WTC11 (cell line): Measurements from ENCODE around the gene VTI1A. TPM values are rescaled to one million over a fixed set of nuclear protein-coding genes. Genes with fewer than 3 reads are reported as not detected.

Source experiments
- ATAC-seq: fragments of 200-7000 bp; cut with Tn5 transposase; 2 replicates; pipeline ENCODE4 v1.10.0; 2021; ENCODE audit warnings: mild to moderate bottlenecking, moderate library complexity
- CTCF ChIA-PET: fragments of 300-600 bp; sonication (Branson Sonifier 250); formaldehyde crosslinking; loops from one replicate; lab custom pipeline; 2021; ENCODE audit warnings: antibody characterized with exemption; lab: Charles Lee
- POLR2A ChIA-PET: fragments of 350-600 bp; sonication (Branson Sonifier 250); formaldehyde crosslinking; loops from one replicate; lab custom pipeline; 2021; ENCODE audit warnings: antibody characterized with exemption; lab: Charles Lee
- DNase-seq: peaks from one replicate; pipeline ENCODE4 v3.0.0; 2021; ENCODE audit warnings: low spot score
- H3K27ac Mint-ChIP-seq: 2 replicates; pipeline ENCODE4 v1.8.0; 2021; ENCODE audit warnings: mixed read lengths
- H3K27me3 Mint-ChIP-seq: 2 replicates; pipeline ENCODE4 v1.8.0; 2021; ENCODE audit warnings: low read depth, mild to moderate bottlenecking, moderate library complexity, mixed read lengths
- H3K36me3 Mint-ChIP-seq: 2 replicates; pipeline ENCODE4 v1.8.0; 2021; ENCODE audit warnings: mixed read lengths
- H3K4me1 Mint-ChIP-seq: 2 replicates; pipeline ENCODE4 v1.8.0; 2022; ENCODE audit warnings: mixed read lengths
- H3K4me3 Mint-ChIP-seq: 2 replicates; pipeline ENCODE4 v1.8.0; 2021; ENCODE audit warnings: mild to moderate bottlenecking, moderate library complexity, mixed read lengths
- H3K9me3 Mint-ChIP-seq: 2 replicates; pipeline ENCODE4 v1.8.0; 2021; ENCODE audit warnings: mixed read lengths
- FOXK1 ChIP-seq: sonication (generic); formaldehyde crosslinking; IDR thresholded peaks from 2 replicates; pipeline ENCODE4 v1.8.0; 2022; ENCODE audit warnings: mild to moderate bottlenecking, moderate library complexity, missing genetic modification reagents
- KAT7 ChIP-seq: sonication (generic); formaldehyde crosslinking; IDR thresholded peaks from 2 replicates; pipeline ENCODE4 v1.8.1; 2023; ENCODE audit warnings: missing genetic modification reagents, mild to moderate bottlenecking, borderline replicate concordance
- OVOL2 ChIP-seq: fragments of 250-450 bp; sonication (Bioruptor Pico); IDR thresholded peaks from 2 replicates; pipeline ENCODE4 v1.9.0; 2021; ENCODE audit warnings: mild to moderate bottlenecking, borderline replicate concordance
- SMAD4 ChIP-seq: sonication (generic); formaldehyde crosslinking; IDR thresholded peaks from 2 replicates; pipeline ENCODE4 v1.8.0; 2022; ENCODE audit warnings: mild to moderate bottlenecking, missing genetic modification reagents
- SP1 ChIP-seq: sonication (generic); formaldehyde crosslinking; conservative IDR thresholded peaks from 2 replicates; pipeline ENCODE4 v1.8.1; 2022; ENCODE audit warnings: missing genetic modification reagents
- ZNF232 ChIP-seq: sonication (generic); formaldehyde crosslinking; IDR thresholded peaks from 2 replicates; pipeline ENCODE4 v1.8.0; 2022; ENCODE audit warnings: mild to moderate bottlenecking, missing genetic modification reagents
- total RNA-seq: library from RNA; stranded (reverse); gene quantifications from 3 replicates; pipeline ENCODE4 v1.2.3, GENCODE V29; 2021
- TF ChIP-seq, protein P1 (sequence below): sonication (generic); formaldehyde crosslinking; IDR thresholded peaks from 2 replicates; pipeline ENCODE4 v1.8.1; 2023; ENCODE audit warnings: mild to moderate bottlenecking, missing genetic modification reagents, borderline replicate concordance
- TF ChIP-seq, protein P2 (sequence below): sonication (generic); formaldehyde crosslinking; IDR thresholded peaks from 2 replicates; pipeline ENCODE4 v1.8.0; 2022; ENCODE audit warnings: mild to moderate bottlenecking, missing genetic modification reagents
- TF ChIP-seq, protein P3 (sequence below): fragments of 200-600 bp; IDR thresholded peaks from 2 replicates; pipeline ENCODE4 v1.8.0; 2022; ENCODE audit warnings: antibody characterized with exemption
- TF ChIP-seq, protein P4 (sequence below): sonication (generic); formaldehyde crosslinking; IDR thresholded peaks from 2 replicates; pipeline ENCODE4 v1.8.1; 2022; ENCODE audit warnings: mild to moderate bottlenecking, missing genetic modification reagents, moderate library complexity, borderline replicate concordance
- TF ChIP-seq, protein P5 (sequence below): sonication (generic); formaldehyde crosslinking; conservative IDR thresholded peaks from 2 replicates; pipeline ENCODE4 v1.8.1; 2022; ENCODE audit warnings: mild to moderate bottlenecking, missing genetic modification reagents
- TF ChIP-seq, protein P6 (sequence below): fragments of 250-450 bp; sonication (Bioruptor Pico); IDR thresholded peaks from 2 replicates; pipeline ENCODE4 v1.9.0; 2021; ENCODE audit warnings: mild to moderate bottlenecking
- TF ChIP-seq, protein P7 (sequence below): sonication (generic); formaldehyde crosslinking; IDR thresholded peaks from 2 replicates; pipeline ENCODE4 v1.8.1; 2023; ENCODE audit warnings: mild to moderate bottlenecking, moderate library complexity, missing genetic modification reagents
- TF ChIP-seq, protein P8 (sequence below): sonication (generic); formaldehyde crosslinking; IDR thresholded peaks from 2 replicates; pipeline ENCODE4 v1.8.0; 2022; ENCODE audit warnings: mild to moderate bottlenecking, missing genetic modification reagents

VTI1A gene
- total RNA-seq, 1 experiment from 2014 or later: 20.1 TPM

DNA sequence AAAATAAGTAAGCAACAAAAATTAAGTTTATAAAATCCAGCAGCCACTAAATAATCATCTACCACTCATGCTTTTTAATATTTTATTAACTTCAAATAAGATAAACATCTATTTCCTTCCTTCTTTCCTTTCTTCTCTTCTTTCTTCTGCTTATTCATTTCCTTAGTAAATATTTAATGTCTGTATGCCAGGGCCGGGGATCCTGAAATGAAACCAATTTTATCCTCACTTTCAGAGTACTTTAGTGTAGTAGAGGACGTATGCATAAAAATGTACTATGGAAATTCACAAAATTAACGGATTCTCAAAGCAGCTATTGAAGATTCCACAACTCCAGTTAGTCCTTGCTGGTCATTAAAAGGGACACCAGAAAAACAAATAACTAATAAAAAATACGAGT is 224.7 kb downstream of the VTI1A start (continued):
- TF ChIP-seq, protein P1, sequence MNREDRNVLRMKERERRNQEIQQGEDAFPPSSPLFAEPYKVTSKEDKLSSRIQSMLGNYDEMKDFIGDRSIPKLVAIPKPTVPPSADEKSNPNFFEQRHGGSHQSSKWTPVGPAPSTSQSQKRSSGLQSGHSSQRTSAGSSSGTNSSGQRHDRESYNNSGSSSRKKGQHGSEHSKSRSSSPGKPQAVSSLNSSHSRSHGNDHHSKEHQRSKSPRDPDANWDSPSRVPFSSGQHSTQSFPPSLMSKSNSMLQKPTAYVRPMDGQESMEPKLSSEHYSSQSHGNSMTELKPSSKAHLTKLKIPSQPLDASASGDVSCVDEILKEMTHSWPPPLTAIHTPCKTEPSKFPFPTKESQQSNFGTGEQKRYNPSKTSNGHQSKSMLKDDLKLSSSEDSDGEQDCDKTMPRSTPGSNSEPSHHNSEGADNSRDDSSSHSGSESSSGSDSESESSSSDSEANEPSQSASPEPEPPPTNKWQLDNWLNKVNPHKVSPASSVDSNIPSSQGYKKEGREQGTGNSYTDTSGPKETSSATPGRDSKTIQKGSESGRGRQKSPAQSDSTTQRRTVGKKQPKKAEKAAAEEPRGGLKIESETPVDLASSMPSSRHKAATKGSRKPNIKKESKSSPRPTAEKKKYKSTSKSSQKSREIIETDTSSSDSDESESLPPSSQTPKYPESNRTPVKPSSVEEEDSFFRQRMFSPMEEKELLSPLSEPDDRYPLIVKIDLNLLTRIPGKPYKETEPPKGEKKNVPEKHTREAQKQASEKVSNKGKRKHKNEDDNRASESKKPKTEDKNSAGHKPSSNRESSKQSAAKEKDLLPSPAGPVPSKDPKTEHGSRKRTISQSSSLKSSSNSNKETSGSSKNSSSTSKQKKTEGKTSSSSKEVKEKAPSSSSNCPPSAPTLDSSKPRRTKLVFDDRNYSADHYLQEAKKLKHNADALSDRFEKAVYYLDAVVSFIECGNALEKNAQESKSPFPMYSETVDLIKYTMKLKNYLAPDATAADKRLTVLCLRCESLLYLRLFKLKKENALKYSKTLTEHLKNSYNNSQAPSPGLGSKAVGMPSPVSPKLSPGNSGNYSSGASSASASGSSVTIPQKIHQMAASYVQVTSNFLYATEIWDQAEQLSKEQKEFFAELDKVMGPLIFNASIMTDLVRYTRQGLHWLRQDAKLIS (CRISPR knock-in tag): no peak
- TF ChIP-seq OVOL2 (CRISPR knock-in tag): no peak

DNA sequence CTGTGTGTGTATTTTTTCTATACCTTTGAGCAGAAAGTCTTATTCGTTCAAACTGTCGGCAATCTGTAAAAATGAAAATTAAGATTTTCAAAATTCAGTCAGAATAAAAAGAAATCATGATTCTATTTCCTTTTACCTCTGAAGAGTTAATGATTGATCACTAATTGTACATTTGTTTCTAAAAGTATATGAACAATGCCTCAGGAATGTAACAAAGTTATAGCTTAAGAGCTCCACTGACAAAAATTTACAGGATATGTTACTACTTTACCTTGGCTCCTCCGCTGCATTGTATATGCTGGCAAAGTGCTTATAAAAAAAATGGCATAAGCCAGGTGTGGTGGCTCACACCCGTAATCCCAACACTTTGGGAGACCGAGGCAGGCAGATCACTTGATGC is 225.7 kb downstream of the VTI1A start:
- no peaks in the 10 kb centered on the region for H3K36me3 Mint-ChIP-seq
- DNase-seq (no peak), ATAC-seq (no peak)
- H3K4me1 Mint-ChIP-seq: peaks cover 52% of the 10 kb centered on the region
- no peaks in the 10 kb centered on the region for H3K9me3 Mint-ChIP-seq
- H3K27ac Mint-ChIP-seq: no peak overlapping the region; the same call in 1 of the 2 replicates
- CTCF ChIA-PET: no interaction called here
- POLR2A ChIA-PET: no interaction called here
- no peak overlapping the region for H3K4me3 Mint-ChIP-seq
- TF ChIP-seq ZNF232 (CRISPR knock-in tag) (no peak), KAT7 (CRISPR knock-in tag) (no peak)
- TF ChIP-seq, protein P2, sequence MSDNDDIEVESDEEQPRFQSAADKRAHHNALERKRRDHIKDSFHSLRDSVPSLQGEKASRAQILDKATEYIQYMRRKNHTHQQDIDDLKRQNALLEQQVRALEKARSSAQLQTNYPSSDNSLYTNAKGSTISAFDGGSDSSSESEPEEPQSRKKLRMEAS (CRISPR knock-in tag): no peak
- TF ChIP-seq, protein P3, sequence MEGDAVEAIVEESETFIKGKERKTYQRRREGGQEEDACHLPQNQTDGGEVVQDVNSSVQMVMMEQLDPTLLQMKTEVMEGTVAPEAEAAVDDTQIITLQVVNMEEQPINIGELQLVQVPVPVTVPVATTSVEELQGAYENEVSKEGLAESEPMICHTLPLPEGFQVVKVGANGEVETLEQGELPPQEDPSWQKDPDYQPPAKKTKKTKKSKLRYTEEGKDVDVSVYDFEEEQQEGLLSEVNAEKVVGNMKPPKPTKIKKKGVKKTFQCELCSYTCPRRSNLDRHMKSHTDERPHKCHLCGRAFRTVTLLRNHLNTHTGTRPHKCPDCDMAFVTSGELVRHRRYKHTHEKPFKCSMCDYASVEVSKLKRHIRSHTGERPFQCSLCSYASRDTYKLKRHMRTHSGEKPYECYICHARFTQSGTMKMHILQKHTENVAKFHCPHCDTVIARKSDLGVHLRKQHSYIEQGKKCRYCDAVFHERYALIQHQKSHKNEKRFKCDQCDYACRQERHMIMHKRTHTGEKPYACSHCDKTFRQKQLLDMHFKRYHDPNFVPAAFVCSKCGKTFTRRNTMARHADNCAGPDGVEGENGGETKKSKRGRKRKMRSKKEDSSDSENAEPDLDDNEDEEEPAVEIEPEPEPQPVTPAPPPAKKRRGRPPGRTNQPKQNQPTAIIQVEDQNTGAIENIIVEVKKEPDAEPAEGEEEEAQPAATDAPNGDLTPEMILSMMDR: no peak
- TF ChIP-seq, all 79 proteins: peak for 0
- H3K27me3 Mint-ChIP-seq: no peaks in the 10 kb centered on the region

DNA sequence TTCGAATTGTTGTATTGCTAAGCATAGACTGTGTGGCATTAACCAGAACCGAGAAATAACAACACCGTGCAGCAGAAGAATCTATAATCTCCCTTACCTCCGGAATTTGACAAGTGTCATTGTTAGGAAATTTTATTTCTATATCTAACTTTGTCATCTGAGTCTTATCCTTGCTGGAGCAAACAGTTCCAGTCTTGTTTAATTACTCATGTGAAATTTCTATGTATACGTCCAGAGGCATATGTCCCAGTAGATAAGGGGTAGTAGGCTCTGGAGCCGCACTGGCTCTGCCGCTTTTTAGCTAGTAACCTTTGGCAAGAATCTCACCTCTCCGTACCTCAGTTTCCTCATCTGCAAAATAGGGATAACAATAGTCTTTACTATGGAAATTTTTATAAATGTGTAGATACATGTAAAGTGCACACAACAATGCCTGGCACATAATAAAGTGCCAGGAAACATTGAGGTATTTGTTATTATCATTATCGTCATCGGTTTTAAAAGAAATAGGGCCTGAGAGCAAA is 228.6 kb downstream of the VTI1A start:
- Mint-ChIP-seq H3K27me3 (no peaks in the 10 kb centered on the region), H3K4me1 (peaks cover 51% of the 10 kb centered on the region), H3K27ac (no peak overlapping the region), H3K36me3 (no peaks in the 10 kb centered on the region), H3K4me3 (no peak overlapping the region), H3K9me3 (no peaks in the 10 kb centered on the region)
- ATAC-seq (no peak), DNase-seq (no peak)
- CTCF ChIA-PET: no interaction called here
- POLR2A ChIA-PET: no interaction called here
- TF ChIP-seq, protein P4, sequence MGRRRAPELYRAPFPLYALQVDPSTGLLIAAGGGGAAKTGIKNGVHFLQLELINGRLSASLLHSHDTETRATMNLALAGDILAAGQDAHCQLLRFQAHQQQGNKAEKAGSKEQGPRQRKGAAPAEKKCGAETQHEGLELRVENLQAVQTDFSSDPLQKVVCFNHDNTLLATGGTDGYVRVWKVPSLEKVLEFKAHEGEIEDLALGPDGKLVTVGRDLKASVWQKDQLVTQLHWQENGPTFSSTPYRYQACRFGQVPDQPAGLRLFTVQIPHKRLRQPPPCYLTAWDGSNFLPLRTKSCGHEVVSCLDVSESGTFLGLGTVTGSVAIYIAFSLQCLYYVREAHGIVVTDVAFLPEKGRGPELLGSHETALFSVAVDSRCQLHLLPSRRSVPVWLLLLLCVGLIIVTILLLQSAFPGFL (CRISPR knock-in tag): no peak
- TF ChIP-seq SP1: no peak
- TF ChIP-seq FOXK1: no peak
- TF ChIP-seq, protein P5, sequence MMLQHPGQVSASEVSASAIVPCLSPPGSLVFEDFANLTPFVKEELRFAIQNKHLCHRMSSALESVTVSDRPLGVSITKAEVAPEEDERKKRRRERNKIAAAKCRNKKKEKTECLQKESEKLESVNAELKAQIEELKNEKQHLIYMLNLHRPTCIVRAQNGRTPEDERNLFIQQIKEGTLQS (CRISPR knock-in tag): no peak
- TF ChIP-seq, protein P6, sequence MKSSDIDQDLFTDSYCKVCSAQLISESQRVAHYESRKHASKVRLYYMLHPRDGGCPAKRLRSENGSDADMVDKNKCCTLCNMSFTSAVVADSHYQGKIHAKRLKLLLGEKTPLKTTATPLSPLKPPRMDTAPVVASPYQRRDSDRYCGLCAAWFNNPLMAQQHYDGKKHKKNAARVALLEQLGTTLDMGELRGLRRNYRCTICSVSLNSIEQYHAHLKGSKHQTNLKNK (CRISPR knock-in tag): no peak
- TF ChIP-seq, protein P7, sequence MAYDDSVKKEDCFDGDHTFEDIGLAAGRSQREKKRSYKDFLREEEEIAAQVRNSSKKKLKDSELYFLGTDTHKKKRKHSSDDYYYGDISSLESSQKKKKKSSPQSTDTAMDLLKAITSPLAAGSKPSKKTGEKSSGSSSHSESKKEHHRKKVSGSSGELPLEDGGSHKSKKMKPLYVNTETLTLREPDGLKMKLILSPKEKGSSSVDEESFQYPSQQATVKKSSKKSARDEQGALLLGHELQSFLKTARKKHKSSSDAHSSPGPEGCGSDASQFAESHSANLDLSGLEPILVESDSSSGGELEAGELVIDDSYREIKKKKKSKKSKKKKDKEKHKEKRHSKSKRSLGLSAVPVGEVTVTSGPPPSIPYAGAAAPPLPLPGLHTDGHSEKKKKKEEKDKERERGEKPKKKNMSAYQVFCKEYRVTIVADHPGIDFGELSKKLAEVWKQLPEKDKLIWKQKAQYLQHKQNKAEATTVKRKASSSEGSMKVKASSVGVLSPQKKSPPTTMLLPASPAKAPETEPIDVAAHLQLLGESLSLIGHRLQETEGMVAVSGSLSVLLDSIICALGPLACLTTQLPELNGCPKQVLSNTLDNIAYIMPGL: no peak
- no peak for TF ChIP-seq SMAD4
- TF ChIP-seq, protein P8, sequence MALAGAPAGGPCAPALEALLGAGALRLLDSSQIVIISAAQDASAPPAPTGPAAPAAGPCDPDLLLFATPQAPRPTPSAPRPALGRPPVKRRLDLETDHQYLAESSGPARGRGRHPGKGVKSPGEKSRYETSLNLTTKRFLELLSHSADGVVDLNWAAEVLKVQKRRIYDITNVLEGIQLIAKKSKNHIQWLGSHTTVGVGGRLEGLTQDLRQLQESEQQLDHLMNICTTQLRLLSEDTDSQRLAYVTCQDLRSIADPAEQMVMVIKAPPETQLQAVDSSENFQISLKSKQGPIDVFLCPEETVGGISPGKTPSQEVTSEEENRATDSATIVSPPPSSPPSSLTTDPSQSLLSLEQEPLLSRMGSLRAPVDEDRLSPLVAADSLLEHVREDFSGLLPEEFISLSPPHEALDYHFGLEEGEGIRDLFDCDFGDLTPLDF (CRISPR knock-in tag): no peak
